Measurements from ENCODE around the gene MALT1.

Gene MALT1

GRCh38 chr18:58690259-58690658 lies 19.0 kb downstream of the MALT1 start:
- Histone ChIP-seq H3K4me1 (ENCODE audit: control insufficient read depth in 2 of 2, insufficient read depth in 2 of 2, low read length in 2 of 2) (peaks cover 0 to 3% of the 10 kb centered on the region in 2 donors), H3K36me3 (ENCODE audit: control insufficient read depth in 2 of 2, insufficient read depth in 2 of 2, low read length in 2 of 2) (peaks cover 17 to 18% of the 10 kb centered on the region in 2 donors), H3K9me3 (ENCODE audit: control insufficient read depth in 2 of 2, low read length in 2 of 2) (no peaks in the 10 kb centered on the region), H3K27ac (ENCODE audit: low read depth in 2 of 2, low read length in 2 of 2) (no peak overlapping the region), H3K4me3 (ENCODE audit: low read length in 2 of 2) (no peak overlapping the region), H3K27me3 (ENCODE audit: control insufficient read depth in 2 of 2, insufficient read depth in 2 of 2, low read length in 2 of 2) (no peaks in the 10 kb centered on the region), H3K9ac (ENCODE audit: low read depth in 1 of 2, low read length in 2 of 2) (no peak overlapping the region)

- Histone ChIP-seq H3K4me3 (ENCODE audit: low read length in 2 of 2) (no peak overlapping the region), H3K27ac (ENCODE audit: low read depth in 2 of 2, low read length in 2 of 2) (no peak overlapping the region), H3K36me3 (ENCODE audit: control insufficient read depth in 2 of 2, insufficient read depth in 2 of 2, low read length in 2 of 2) (peaks cover 22% of the 10 kb centered on the region in 2 donors)
Observed at GRCh38 chr18:58691256-58691655, 20.0 kb downstream of the MALT1 start.

GRCh38 chr18:58692422-58693185 lies 21.3 kb downstream of the MALT1 start:
- peaks cover 0 to 3% of the 10 kb centered on the region in 2 donors for H3K4me1 ChIP-seq (ENCODE audit: control insufficient read depth in 2 of 2, insufficient read depth in 2 of 2, low read length in 2 of 2)
- no peak overlapping the region for H3K4me3 ChIP-seq (ENCODE audit: low read length in 2 of 2)
- no peak overlapping the region for H3K9ac ChIP-seq (ENCODE audit: low read depth in 1 of 2, low read length in 2 of 2)
- H3K9me3 ChIP-seq (ENCODE audit: control insufficient read depth in 2 of 2, low read length in 2 of 2): no peaks in the 10 kb centered on the region
- H3K27me3 ChIP-seq (ENCODE audit: control insufficient read depth in 2 of 2, insufficient read depth in 2 of 2, low read length in 2 of 2): no peaks in the 10 kb centered on the region
- H3K27ac ChIP-seq (ENCODE audit: low read depth in 2 of 2, low read length in 2 of 2): no peak overlapping the region
- H3K36me3 ChIP-seq (ENCODE audit: control insufficient read depth in 2 of 2, insufficient read depth in 2 of 2, low read length in 2 of 2): peaks cover 22 to 29% of the 10 kb centered on the region in 2 donors

More at GRCh38 chr18:58691256-58691655, 20.0 kb downstream of the MALT1 start:
- peaks cover 0 to 3% of the 10 kb centered on the region in 2 donors for H3K4me1 ChIP-seq (ENCODE audit: control insufficient read depth in 2 of 2, insufficient read depth in 2 of 2, low read length in 2 of 2)
- no peaks in the 10 kb centered on the region for H3K9me3 ChIP-seq (ENCODE audit: control insufficient read depth in 2 of 2, low read length in 2 of 2)
- no peak overlapping the region for H3K9ac ChIP-seq (ENCODE audit: low read depth in 1 of 2, low read length in 2 of 2)
- no peaks in the 10 kb centered on the region for H3K27me3 ChIP-seq (ENCODE audit: control insufficient read depth in 2 of 2, insufficient read depth in 2 of 2, low read length in 2 of 2)

GRCh38 chr18:58694221-58694620 lies 23.0 kb downstream of the MALT1 start:
- Histone ChIP-seq H3K27me3 (ENCODE audit: control insufficient read depth in 2 of 2, insufficient read depth in 2 of 2, low read length in 2 of 2) (no peaks in the 10 kb centered on the region), H3K9me3 (ENCODE audit: control insufficient read depth in 2 of 2, low read length in 2 of 2) (no peaks in the 10 kb centered on the region), H3K27ac (ENCODE audit: low read depth in 2 of 2, low read length in 2 of 2) (no peak overlapping the region), H3K9ac (ENCODE audit: low read depth in 1 of 2, low read length in 2 of 2) (no peak overlapping the region), H3K4me3 (ENCODE audit: low read length in 2 of 2) (no peak overlapping the region), H3K4me1 (ENCODE audit: control insufficient read depth in 2 of 2, insufficient read depth in 2 of 2, low read length in 2 of 2) (no peaks in the 10 kb centered on the region), H3K36me3 (ENCODE audit: control insufficient read depth in 2 of 2, insufficient read depth in 2 of 2, low read length in 2 of 2) (peaks cover 22 to 24% of the 10 kb centered on the region in 2 donors)

GRCh38 chr18:58694720-58695468 lies 23.6 kb downstream of the MALT1 start:
- Histone ChIP-seq H3K4me3 (ENCODE audit: low read length in 2 of 2) (no peak overlapping the region), H3K9me3 (ENCODE audit: control insufficient read depth in 2 of 2, low read length in 2 of 2) (no peaks in the 10 kb centered on the region), H3K27me3 (ENCODE audit: control insufficient read depth in 2 of 2, insufficient read depth in 2 of 2, low read length in 2 of 2) (no peaks in the 10 kb centered on the region), H3K27ac (ENCODE audit: low read depth in 2 of 2, low read length in 2 of 2) (no peak overlapping the region), H3K36me3 (ENCODE audit: control insufficient read depth in 2 of 2, insufficient read depth in 2 of 2, low read length in 2 of 2) (peaks cover 24 to 27% of the 10 kb centered on the region in 2 donors), H3K9ac (ENCODE audit: low read depth in 1 of 2, low read length in 2 of 2) (no peak overlapping the region), H3K4me1 (ENCODE audit: control insufficient read depth in 2 of 2, insufficient read depth in 2 of 2, low read length in 2 of 2) (no peaks in the 10 kb centered on the region)

GRCh38 chr18:58695772-58696171 lies 24.5 kb downstream of the MALT1 start:
- no peaks in the 10 kb centered on the region for H3K27me3 ChIP-seq (ENCODE audit: control insufficient read depth in 2 of 2, insufficient read depth in 2 of 2, low read length in 2 of 2)
- H3K36me3 ChIP-seq (ENCODE audit: control insufficient read depth in 2 of 2, insufficient read depth in 2 of 2, low read length in 2 of 2): peaks cover 18 to 25% of the 10 kb centered on the region in 2 donors
- no peak overlapping the region for H3K27ac ChIP-seq (ENCODE audit: low read depth in 2 of 2, low read length in 2 of 2)
- no peak overlapping the region for H3K9ac ChIP-seq (ENCODE audit: low read depth in 1 of 2, low read length in 2 of 2)
- no peaks in the 10 kb centered on the region for H3K4me1 ChIP-seq (ENCODE audit: control insufficient read depth in 2 of 2, insufficient read depth in 2 of 2, low read length in 2 of 2)
- H3K4me3 ChIP-seq (ENCODE audit: low read length in 2 of 2): no peak overlapping the region
- no peaks in the 10 kb centered on the region for H3K9me3 ChIP-seq (ENCODE audit: control insufficient read depth in 2 of 2, low read length in 2 of 2)

- Histone ChIP-seq H3K4me1 (ENCODE audit: control insufficient read depth in 2 of 2, insufficient read depth in 2 of 2, low read length in 2 of 2) (no peaks in the 10 kb centered on the region), H3K27ac (ENCODE audit: low read depth in 2 of 2, low read length in 2 of 2) (no peak overlapping the region), H3K9ac (ENCODE audit: low read depth in 1 of 2, low read length in 2 of 2) (no peak overlapping the region), H3K4me3 (ENCODE audit: low read length in 2 of 2) (no peak overlapping the region), H3K36me3 (ENCODE audit: control insufficient read depth in 2 of 2, insufficient read depth in 2 of 2, low read length in 2 of 2) (peaks cover 21 to 31% of the 10 kb centered on the region in 2 donors), H3K27me3 (ENCODE audit: control insufficient read depth in 2 of 2, insufficient read depth in 2 of 2, low read length in 2 of 2) (no peaks in the 10 kb centered on the region), H3K9me3 (ENCODE audit: control insufficient read depth in 2 of 2, low read length in 2 of 2) (no peaks in the 10 kb centered on the region)
Observed at GRCh38 chr18:58697146-58697545, 25.9 kb downstream of the MALT1 start.

GRCh38 chr18:58698701-58699193 lies 27.5 kb downstream of the MALT1 start:
- Histone ChIP-seq H3K9me3 (ENCODE audit: control insufficient read depth in 2 of 2, low read length in 2 of 2) (no peaks in the 10 kb centered on the region), H3K4me1 (ENCODE audit: control insufficient read depth in 2 of 2, insufficient read depth in 2 of 2, low read length in 2 of 2) (no peaks in the 10 kb centered on the region), H3K4me3 (ENCODE audit: low read length in 2 of 2) (no peak overlapping the region), H3K27ac (ENCODE audit: low read depth in 2 of 2, low read length in 2 of 2) (no peak overlapping the region), H3K27me3 (ENCODE audit: control insufficient read depth in 2 of 2, insufficient read depth in 2 of 2, low read length in 2 of 2) (no peaks in the 10 kb centered on the region), H3K36me3 (ENCODE audit: control insufficient read depth in 2 of 2, insufficient read depth in 2 of 2, low read length in 2 of 2) (peaks cover 26 to 31% of the 10 kb centered on the region in 2 donors), H3K9ac (ENCODE audit: low read depth in 1 of 2, low read length in 2 of 2) (no peak overlapping the region)

GRCh38 chr18:58699551-58699950 lies 28.3 kb downstream of the MALT1 start:
- Histone ChIP-seq H3K4me1 (ENCODE audit: control insufficient read depth in 2 of 2, insufficient read depth in 2 of 2, low read length in 2 of 2) (no peaks in the 10 kb centered on the region), H3K9ac (ENCODE audit: low read depth in 1 of 2, low read length in 2 of 2) (no peak overlapping the region), H3K27ac (ENCODE audit: low read depth in 2 of 2, low read length in 2 of 2) (no peak overlapping the region), H3K4me3 (ENCODE audit: low read length in 2 of 2) (no peak overlapping the region), H3K9me3 (ENCODE audit: control insufficient read depth in 2 of 2, low read length in 2 of 2) (no peaks in the 10 kb centered on the region), H3K27me3 (ENCODE audit: control insufficient read depth in 2 of 2, insufficient read depth in 2 of 2, low read length in 2 of 2) (no peaks in the 10 kb centered on the region), H3K36me3 (ENCODE audit: control insufficient read depth in 2 of 2, insufficient read depth in 2 of 2, low read length in 2 of 2) (peaks cover 26 to 31% of the 10 kb centered on the region in 2 donors)

GRCh38 chr18:58700209-58700608 lies 28.9 kb downstream of the MALT1 start:
- Histone ChIP-seq H3K4me3 (ENCODE audit: low read length in 2 of 2) (no peak overlapping the region), H3K4me1 (ENCODE audit: control insufficient read depth in 2 of 2, insufficient read depth in 2 of 2, low read length in 2 of 2) (no peaks in the 10 kb centered on the region), H3K9ac (ENCODE audit: low read depth in 1 of 2, low read length in 2 of 2) (no peak overlapping the region), H3K9me3 (ENCODE audit: control insufficient read depth in 2 of 2, low read length in 2 of 2) (no peaks in the 10 kb centered on the region), H3K27me3 (ENCODE audit: control insufficient read depth in 2 of 2, insufficient read depth in 2 of 2, low read length in 2 of 2) (no peaks in the 10 kb centered on the region), H3K27ac (ENCODE audit: low read depth in 2 of 2, low read length in 2 of 2) (no peak overlapping the region), H3K36me3 (ENCODE audit: control insufficient read depth in 2 of 2, insufficient read depth in 2 of 2, low read length in 2 of 2) (peaks cover 26 to 29% of the 10 kb centered on the region in 2 donors)
